IPS DF 19.7 (cell line): ENCODE measurements around the gene ZPR1.
"Not testable (repeated sequence)": the region's sequence is repeated elsewhere in the genome, so short reads cannot be mapped to it uniquely, and the experiment has no call there.

ENCODE experiments used
- DNase-seq: peaks from one replicate; pipeline ENCODE4 v3.0.0-alpha.2; 2013; ENCODE audit warnings: low read depth, low spot score

Gene ZPR1

DNA sequence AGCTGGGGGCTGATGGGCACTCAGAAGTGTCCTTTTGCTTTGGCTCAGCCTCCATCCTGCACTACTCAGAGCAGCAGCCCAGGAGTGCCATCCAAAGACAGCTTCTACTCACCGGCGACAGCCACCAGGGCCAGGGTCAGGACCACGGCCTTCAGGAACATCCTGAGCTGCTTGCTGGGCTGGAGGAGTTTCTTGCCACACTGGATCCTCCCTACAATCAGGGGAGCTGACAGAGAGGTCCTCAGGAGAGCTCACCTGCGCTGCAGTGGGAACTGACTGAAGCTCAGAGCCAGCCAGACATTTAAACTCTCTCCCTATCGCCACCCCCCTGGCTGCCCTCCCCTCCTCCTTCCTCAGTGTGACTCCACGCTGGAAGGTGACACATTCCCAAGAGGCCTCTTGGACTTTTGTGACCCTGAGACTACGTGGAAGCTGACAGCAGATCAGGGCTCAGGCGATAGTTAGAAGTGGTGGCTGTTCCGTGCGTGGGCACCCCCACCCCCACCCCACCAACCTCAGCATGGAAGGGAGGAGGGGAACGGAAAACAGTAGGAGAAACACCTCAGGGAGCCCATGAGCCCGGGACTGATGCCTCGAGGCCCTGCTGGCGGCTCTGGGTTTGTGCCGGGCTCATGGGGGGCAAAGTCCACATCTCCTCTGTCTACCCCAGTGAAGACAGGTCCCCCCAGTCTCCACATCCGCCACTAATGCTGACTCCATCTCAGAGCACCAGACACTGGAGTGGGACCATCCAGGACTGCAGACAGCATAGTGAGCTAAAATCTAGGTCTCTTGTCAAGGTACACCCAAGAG is 35.4 kb upstream of the ZPR1 start, which contains the start of gene APOA4:
Gene APOA4 (minus strand): TSS at position 274 of the 813 bp plus-strand sequence. CDS start 113 bp downstream, at position 161.
- DNase-seq = no peak

DNA sequence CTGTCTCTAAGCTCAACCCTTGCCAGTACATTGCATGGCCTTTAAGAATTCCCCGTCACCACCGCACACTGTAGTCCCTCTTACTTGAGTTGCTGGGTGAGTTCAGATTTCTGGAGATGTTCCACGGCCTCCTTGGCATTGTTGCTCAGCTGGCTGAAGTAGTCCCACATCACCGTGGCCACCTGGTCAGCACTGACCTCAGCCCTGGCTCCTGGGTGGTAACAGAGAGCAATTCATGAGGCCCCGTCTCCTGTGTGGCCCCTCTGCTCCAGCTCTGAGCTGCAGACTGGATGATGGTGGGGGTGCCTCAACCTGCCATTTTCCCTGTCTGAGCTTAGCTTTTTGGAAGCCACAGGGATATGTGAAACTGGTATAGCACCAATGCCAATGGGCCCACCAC is 34.8 kb upstream of the ZPR1 start:
- no peak for DNase-seq

DNA sequence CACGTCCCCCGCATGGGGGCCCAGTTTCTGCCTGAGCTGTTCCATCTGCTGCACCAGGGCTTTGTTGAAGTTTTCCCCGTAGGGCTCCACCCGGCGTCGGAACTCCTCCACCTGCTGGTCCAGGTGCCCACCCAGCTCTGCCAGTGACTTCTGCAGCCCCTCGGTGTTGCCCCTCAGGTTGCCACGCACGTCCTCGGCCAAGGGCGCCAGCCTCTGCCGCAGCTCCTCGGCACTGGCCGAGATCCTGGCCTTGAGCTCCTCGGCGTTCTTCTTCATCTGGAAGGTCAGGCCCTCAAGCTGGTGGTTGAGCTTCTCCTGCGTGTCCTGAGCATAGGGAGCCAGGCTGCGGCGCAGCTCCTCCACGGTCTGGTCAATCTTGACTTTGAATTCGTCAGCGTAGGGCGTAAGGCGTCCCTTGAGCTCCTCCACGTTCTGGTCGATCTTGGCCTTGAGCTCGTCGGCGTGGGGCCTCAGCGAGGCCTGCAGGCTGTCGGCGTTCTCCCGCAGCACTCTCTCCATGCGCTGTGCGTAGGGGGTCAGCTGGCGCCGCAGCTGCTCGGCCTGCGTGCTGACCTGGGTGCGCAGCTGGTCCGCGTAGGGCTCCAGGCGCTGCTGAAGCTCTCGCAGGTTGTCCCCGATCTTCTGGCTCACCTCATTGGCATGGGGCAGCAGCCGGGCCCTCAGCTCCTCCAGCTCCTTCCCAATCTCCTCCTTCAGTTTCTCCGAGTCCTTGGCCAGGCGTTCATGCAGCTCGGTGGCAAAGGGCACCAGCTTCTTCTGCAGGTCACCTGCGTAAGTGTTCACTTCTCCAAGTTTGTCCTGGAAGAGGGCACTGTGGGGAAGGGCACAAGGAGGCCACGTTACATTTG is 33.5 kb upstream of the ZPR1 start:
- DNase-seq = no peak

DNA sequence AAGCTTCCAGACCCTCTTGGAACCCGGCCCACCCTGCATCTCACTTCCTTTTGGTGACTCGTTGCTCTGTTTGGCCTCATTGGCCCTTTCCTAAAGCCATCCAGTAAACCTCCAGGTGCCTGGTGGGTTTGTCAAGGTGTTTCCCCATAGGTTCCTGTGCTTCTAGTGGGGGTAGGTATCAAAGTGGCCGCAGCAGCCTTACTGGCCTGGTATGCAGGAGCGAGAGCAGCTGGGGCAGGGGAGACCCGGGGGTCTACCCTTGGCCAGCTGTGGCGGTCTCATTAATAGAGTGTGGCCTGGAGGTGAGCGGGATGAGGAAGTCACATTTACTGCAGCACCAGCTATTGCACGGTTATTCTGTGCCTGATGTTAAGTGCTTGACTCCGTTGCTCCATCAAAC is 31.2 kb upstream of the ZPR1 start:
- no peak for DNase-seq

DNA sequence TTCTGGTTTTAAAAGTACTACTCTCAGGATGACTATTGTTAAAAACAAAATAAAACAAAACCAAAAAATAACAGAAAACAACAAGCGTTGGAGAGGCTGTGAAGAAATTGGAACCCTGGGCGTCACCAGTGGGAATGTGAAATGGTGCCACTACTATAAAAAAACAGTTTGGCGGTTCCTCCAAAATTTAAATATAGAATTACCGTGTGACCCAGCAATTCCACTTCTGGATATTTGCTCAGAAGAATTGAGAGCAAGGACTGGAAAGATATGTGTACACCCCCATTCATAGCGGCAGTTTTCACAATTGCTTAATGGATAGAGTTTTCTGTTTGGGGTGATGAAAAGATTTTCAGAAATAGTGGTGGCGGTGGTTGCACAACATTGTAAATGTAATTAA is 26.7 kb upstream of the ZPR1 start:
- no peak for DNase-seq

DNA sequence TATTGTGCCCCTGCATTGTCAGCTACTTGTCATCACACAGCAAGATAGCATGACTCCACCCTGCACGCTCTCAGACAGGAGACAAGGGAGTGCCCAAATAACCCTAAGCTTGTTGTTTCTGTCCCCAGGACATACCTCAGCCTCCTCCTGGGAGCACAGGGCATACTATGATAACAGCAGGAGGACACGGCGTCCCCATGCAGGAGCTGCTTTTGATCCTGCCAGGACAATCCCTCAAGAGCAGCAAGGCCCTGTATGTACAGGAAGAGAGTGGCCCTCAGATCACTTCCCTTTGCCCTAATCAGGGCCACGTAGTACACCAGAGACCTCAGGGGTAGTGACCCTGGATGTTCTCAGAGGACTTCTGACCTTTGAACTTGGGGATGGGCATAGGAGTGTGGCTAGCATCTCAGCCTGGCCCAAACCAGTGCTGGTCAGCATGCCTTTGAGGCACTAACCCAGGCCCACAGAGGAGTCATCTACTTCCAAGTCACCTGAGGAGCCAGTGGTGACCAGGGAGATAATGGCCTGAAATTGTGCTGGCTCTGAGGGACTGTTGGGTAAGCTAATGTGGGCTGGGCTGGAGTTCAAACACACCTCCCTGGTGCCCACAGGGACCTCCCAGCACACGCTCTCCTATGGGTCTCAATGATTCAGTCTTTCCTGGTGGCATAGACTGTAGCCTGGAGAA is 26.1 kb upstream of the ZPR1 start:
- DNase-seq = no peak

DNA sequence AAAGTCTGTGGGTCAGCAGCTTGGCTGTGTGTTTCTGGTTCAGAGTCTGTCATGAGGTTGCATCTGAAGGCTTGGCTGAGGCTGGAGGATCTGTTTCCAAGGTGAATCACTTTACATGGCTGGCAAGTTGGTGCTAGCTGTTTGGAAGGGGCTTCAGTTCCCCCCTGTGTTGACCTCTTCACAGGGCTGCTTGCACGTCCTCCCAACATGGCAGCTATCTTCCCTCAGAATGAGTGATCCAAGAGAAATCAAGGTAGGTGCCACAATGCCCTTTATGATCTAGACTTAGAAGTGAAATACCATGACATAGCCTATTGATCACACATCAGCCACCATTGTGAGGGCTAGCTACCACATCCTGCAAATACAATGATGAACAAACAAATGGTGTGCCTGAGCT is 25.3 kb upstream of the ZPR1 start:
- no peak for DNase-seq

DNA sequence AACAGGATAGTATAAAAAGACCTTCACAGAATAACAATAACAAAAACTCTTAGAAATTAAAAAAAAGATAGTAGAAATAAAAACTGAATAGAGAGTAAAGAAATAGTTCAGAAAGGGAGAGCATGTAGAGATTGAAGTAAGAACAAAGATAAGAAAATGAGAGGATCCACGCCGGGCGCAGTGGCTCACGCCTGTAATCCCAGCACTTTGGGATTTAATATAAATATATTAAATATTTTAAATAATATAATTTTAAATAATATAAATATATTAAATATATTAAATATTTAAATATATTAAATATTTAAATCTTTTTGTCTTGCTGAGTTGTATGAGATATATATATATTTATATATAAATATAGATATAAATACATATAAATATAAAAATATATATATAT is 24.3 kb upstream of the ZPR1 start:
- no peak for DNase-seq

DNA sequence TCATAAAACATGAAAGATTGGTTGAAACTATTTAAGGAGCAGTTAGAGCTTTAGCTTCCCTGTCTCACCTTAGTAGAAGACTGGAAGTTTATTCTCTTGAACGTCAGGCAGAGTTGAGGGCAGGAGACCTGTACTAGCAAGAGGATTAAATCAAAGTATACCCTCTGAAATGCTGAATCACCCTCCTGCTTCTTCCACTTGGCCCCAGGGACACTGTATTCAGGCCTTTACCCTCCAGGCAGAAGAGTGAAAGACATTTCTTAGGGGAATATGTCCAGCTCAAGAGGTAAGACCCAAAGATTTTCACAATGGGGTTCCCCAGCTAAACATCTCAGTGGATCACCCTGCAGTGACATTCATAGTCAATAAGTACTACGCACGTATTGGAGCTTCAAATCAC is 23.4 kb upstream of the ZPR1 start:
- DNase-seq = no peak

DNA sequence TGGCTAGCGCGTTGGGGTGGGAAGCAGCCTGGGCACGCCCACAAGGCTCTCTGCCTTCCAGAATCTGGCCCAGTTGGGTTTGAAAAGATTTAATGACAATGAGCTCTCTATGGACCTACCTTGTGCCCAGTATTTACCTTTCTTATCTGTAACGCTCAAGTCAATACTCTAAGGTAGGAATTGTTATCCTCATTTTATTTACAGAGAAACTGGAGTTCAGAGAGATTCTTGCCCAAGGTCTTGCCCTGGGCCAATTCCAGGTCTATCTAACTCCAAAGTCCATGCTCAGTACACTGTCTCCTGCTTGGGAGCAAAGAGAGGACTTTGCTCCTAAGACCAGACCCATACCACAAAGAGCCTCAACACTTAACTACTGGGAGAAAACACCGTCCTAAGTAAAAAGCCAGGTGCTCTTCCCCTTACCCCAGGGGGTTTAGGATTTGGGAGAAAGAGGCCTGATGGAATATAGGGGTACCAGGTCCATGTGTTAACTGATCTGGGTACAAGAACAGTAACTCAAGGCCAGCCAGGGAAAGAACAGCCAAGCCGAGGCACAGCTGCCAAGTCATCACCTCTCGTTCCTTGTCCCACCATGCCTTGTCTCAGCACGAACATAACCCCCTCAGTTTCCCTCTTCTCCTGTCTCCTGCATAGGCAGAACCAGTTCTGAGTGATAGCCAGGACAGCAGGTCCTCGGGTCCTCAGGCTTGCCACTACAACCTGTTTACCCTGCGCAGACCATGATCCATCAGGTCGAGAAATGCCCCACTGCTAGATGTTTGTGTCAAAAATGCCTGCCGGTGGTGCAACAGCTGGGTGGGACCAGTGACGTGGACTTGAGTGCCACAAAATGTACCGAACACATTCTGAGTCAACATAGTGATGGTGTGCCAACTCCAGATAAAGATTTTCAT is 20.7 kb upstream of the ZPR1 start:
- no peak for DNase-seq

DNA sequence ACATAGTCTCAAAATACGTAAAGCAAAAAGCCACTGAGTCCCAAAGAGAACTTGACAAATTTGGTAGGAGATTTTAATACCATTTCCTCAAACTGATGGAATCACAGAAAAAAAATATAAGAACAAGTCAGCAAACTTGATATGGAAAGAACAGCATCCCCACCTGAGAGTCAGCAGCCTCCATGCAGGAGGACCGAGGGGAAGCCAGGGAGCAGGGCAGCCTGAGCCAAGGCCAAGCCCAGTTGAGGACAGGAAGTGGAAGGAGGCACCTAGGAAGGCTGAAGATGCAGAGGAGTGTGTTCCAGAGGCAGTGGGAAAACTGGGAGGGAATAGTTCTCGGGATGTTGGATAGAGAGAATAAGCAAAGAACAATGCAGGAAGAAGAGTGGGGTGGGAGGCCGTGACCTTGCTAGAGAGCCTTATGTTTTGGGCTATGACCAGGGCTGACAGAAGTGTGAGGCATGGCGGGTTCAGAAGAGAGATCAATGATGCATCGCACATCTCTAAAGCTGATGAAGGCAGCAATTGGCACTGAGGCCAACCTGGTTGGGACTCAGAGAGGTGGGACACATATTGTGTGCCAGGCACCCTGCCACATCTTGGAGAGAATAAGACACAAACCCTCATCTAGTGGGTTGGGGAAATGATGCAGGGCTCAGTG is 19.9 kb upstream of the ZPR1 start:
- no peak for DNase-seq

DNA sequence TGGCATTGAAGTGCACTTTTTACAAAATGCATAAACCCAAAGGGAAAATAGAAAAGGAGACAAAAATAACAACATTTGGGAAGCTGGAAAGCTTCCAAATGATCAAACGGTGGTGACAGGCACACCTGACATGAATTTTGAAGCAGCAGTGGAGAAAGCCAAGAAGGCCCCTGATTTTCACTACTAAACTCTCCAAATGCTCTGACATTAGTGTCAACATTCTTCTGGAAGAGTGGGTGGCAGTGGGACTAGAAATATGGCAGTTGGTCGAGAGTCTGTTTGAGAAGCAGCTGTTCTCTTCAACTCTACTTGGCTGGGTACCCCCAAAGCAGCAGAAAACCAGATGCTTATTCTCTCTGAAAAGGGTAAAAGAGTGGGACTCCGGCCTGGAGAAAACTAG is 16.2 kb upstream of the ZPR1 start:
- DNase-seq = no peak

DNA sequence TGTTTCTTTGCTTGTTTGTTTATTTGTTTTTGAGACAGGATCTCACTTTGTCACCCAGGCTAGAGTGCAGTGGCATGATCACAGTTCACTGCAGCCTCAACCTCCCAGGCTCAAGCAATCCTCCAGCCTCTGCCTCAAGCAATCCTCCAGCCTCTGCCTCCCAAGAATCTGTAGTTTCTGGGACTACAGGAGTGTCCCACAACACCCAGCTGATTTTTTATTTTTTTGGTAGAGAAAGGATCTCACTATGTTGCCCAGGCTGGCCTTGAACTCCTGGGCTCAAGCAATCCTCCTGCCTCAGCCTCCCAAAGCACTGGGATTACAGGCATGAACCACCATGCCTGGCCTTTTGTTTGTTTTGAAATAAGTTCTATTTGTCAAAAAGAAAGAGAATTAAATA is 13.8 kb upstream of the ZPR1 start:
- not testable (repeated sequence) for DNase-seq

DNA sequence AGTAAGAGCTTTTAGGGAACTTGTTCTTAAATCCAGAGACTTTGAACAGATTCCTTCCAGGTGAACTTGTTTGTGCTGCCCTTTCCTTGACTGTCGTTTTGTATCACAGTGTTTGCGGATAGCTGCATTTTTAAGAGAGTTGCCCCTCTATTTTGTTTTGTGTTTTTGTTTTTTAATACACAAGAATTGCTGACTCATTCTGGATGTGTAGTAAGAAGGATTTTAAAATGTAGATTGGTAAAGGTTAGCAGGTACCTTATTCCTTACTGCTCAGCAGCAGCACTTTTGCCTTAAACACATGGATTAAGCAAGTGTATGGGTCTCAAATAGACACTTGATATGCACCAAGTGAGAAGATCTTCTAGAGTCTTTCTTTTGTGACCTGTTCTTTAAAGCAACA is 12.8 kb upstream of the ZPR1 start:
- no peak for DNase-seq

DNA sequence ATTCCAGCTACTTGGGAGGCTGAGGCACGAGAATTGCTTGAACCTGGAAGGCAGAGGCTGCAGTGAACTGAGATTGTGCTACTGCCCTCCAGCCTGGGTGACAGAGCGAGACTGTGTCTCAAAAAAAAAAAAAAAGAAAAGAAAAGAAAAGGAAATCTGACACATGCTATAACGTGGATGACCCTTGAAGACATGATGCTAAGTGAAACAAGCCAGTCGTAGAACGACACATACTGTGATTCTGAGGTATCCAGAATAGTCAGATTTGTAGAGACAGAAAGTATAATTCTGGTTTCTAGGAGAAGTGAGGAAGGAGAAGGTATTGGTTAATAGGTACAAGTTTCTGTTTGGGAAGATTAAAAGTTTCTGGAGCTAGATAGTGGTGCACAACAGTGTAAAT is 10.5 kb upstream of the ZPR1 start:
- DNase-seq = no peak

DNA sequence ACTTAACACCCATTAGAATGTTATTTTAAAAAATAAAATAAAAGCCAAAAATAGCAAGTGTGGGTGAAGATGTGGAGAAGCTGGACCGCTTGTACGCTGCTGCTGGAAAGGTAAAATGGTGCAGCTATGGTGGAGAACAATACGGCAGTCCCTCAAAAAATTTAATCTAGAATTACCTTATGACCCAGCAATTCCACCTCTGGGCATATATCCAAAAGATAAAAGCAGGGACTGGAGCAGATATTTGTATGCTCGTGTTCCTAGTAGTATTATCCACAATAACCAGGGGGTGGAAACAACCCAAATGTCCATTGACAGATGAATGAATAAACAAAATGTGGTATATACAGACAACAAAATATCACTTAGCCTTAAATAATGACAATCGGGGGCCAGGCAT is 10.0 kb upstream of the ZPR1 start:
- DNase-seq = no peak

DNA sequence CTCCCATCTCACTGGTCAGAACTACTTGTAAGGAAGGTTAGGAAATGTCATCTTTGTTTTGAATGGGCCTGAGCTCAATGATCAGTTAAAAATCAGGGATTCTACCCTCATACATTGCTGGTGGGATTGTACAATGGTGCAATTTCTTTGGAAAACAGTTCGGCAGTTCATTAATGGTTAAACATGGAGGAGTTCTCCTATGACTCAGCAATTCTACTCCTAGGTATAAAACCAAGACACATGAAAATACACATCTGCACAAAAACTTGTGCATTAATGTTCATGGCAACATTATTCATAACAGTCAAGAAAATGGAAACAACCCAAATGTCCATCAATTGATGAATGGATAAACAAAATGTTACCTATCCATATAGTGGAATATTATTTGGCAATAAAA is 8.7 kb upstream of the ZPR1 start:
- no peak for DNase-seq

DNA sequence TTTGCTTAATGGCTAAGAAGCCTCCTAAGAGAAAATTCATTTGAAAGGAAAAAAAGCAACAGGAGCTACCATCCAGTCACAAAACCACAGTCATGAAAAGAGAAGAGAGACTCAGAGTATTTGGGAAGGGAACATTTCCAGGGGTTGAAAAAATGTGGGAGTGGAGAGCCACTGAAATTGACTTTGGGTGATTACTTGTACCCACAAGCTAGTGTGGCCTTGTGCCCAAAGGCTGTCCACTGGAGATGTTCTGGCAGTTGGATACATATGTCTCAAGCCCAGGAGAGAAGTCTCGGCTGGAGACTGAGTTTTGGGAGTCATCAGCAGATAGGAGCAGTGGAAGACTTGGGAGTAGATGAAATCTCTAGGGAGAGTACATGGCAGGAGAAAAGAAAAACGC is 7.0 kb upstream of the ZPR1 start:
- DNase-seq = no peak

DNA sequence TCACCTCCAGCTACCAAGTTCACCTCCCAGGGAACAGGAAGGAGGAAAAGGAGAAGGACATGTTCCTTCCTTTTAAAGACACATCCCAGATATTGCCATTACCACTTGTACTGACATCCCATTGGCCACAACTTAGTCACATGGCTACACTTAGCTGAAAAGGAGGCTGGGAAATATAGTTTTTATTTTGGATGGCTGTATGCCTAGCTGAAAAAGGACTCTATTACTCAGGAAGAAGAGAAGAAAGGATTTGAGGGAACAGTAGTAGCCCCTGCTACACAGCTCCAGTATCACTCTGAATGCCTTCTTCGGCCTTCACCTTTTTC is 5.9 kb upstream of the ZPR1 start:
- DNase-seq = no peak

DNA sequence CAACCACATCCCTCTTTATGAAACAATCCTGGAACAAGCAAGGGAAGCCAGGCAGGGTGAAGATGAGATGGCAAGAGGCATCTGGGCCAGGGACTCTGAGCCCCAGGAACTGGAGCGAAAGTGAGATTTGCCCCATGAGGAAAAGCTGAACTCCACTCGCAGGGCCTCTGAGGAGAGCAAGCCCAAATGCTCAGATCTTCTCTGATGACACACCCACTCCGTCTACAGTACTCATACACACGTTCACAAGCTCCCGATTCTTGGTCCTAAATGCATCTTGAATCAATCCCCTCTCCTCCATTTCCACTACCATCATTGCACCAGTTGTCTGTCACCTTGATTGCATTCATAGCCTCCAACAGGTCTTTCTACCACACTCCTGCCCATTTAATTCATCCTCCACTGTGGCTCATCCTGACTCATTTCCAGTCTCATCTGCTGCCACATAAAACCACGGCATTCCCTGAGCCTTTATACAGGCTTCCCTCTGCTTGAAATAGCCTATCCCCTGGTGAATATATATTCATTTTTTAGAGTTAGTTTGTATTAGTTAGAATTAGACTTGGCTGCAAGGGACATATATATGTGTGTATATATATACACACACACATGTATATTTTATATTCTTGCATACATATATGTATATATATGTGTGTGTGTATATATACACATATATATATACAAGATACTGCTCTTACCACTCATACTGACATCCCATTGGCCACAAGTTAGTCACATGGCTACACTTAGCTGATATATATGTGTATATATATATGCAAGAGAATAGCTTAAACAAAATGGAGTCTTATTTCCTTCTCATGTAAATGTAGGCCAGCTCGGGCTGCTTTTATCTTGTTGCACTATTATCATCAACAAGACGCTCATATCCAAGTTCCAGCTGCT is 5.3 kb upstream of the ZPR1 start:
- DNase-seq = no peak
